ENCODE results near the gene ABCD3. TPM values are rescaled to one million over a fixed set of nuclear protein-coding genes. Genes with fewer than 3 reads are reported as not detected.
"Not testable (repeated sequence)": the region's sequence is repeated elsewhere in the genome, so short reads cannot be mapped to it uniquely, and the experiment has no call there.

Gene ABCD3
- total and polyA plus RNA-seq, 2 donors (not counting 1 experiment from before 2014, with no cell fraction given): 26.4 to 34.0 TPM

- DNase-seq (ENCODE audit: low read depth in 2 of 2): no peak
- peaks cover 24% of the 10 kb centered on the region for H3K79me2 ChIP-seq (ENCODE audit: control insufficient read depth, insufficient read depth, low read length)
- H3K4me2 ChIP-seq (ENCODE audit: extremely low read depth, insufficient read depth, low read length): no peak overlapping the region
- no peaks in the 10 kb centered on the region for H3K4me1 ChIP-seq (ENCODE audit: control insufficient read depth, extremely low read depth, insufficient read depth, low read length)
- H4K20me1 ChIP-seq (ENCODE audit: control insufficient read depth, extremely low read depth, insufficient read depth, low read length): no peaks in the 10 kb centered on the region
- H3K27me3 ChIP-seq (ENCODE audit: control insufficient read depth, insufficient read depth, low read length): no peaks in the 10 kb centered on the region
- no peak overlapping the region for H3K27ac ChIP-seq (ENCODE audit: insufficient read depth, low read length)
- H3K4me3 ChIP-seq (replicated peaks in 1 of 4; ENCODE audit: control extremely low read depth in 1 of 4, insufficient read depth in 1 of 4, low read depth in 3 of 4, low read length in 4 of 4): no peak overlapping the region
- no peaks in the 10 kb centered on the region for H3K36me3 ChIP-seq (ENCODE audit: control insufficient read depth, insufficient read depth, low read length)
- TF ChIP-seq EZH2 (IDR thresholded peaks at IDR 0.05; ENCODE audit: low read length, missing control alignments) (no peak), CTCF (conservative IDR thresholded peaks at IDR 0.05 in 1 of 2, IDR thresholded peaks at IDR 0.05 in 1 of 2; ENCODE audit: low read depth in 1 of 2, low read length in 2 of 2) (no peak)
- H3K9ac ChIP-seq (ENCODE audit: insufficient read depth, low read length): no peak overlapping the region
- H2AFZ ChIP-seq (ENCODE audit: low read length): no peak overlapping the region
- no peaks in the 10 kb centered on the region for H3K9me3 ChIP-seq (ENCODE audit: control insufficient read depth, insufficient read depth, low read depth, low read length)
These were observed 7.8 kb downstream of the ABCD3 start for GRCh38 chr1:94425821-94426484.

GRCh38 chr1:94426485-94426870 lies 8.3 kb downstream of the ABCD3 start:
- H3K4me2 ChIP-seq (ENCODE audit: extremely low read depth, insufficient read depth, low read length); H3K9ac ChIP-seq (ENCODE audit: insufficient read depth, low read length); H3K27ac ChIP-seq (ENCODE audit: insufficient read depth, low read length); H3K27me3 ChIP-seq (ENCODE audit: control insufficient read depth, insufficient read depth, low read length); H3K4me3 ChIP-seq (replicated peaks in 1 of 4; ENCODE audit: control extremely low read depth in 1 of 4, insufficient read depth in 1 of 4, low read depth in 3 of 4, low read length in 4 of 4); H3K36me3 ChIP-seq (ENCODE audit: control insufficient read depth, insufficient read depth, low read length); H3K4me1 ChIP-seq (ENCODE audit: control insufficient read depth, extremely low read depth, insufficient read depth, low read length); H4K20me1 ChIP-seq (ENCODE audit: control insufficient read depth, extremely low read depth, insufficient read depth, low read length); H2AFZ ChIP-seq (ENCODE audit: low read length); DNase-seq (ENCODE audit: low read depth in 2 of 2); H3K9me3 ChIP-seq (ENCODE audit: control insufficient read depth, insufficient read depth, low read depth, low read length): not testable (repeated sequence)
- peaks cover 21% of the 10 kb centered on the region for H3K79me2 ChIP-seq (ENCODE audit: control insufficient read depth, insufficient read depth, low read length)

- Histone ChIP-seq H3K4me1 (ENCODE audit: control insufficient read depth, extremely low read depth, insufficient read depth, low read length) (no peaks in the 10 kb centered on the region), H2AFZ (ENCODE audit: low read length) (no peak overlapping the region), H3K27me3 (ENCODE audit: control insufficient read depth, insufficient read depth, low read length) (no peaks in the 10 kb centered on the region), H3K4me2 (ENCODE audit: extremely low read depth, insufficient read depth, low read length) (no peak overlapping the region), H3K27ac (ENCODE audit: insufficient read depth, low read length) (no peak overlapping the region), H3K79me2 (ENCODE audit: control insufficient read depth, insufficient read depth, low read length) (peaks cover 16% of the 10 kb centered on the region), H3K9me3 (ENCODE audit: control insufficient read depth, insufficient read depth, low read depth, low read length) (no peaks in the 10 kb centered on the region), H3K9ac (ENCODE audit: insufficient read depth, low read length) (no peak overlapping the region), H4K20me1 (ENCODE audit: control insufficient read depth, extremely low read depth, insufficient read depth, low read length) (no peaks in the 10 kb centered on the region), H3K4me3 (replicated peaks in 1 of 4; ENCODE audit: control extremely low read depth in 1 of 4, insufficient read depth in 1 of 4, low read depth in 3 of 4, low read length in 4 of 4) (no peak overlapping the region), H3K36me3 (ENCODE audit: control insufficient read depth, insufficient read depth, low read length) (no peaks in the 10 kb centered on the region)
- DNase-seq (ENCODE audit: low read depth in 2 of 2): no peak
- TF ChIP-seq EZH2 (IDR thresholded peaks at IDR 0.05; ENCODE audit: low read length, missing control alignments): no peak
- no peak for TF ChIP-seq CTCF (conservative IDR thresholded peaks at IDR 0.05 in 1 of 2, IDR thresholded peaks at IDR 0.05 in 1 of 2; ENCODE audit: low read depth in 1 of 2, low read length in 2 of 2)
These were observed 10.3 kb downstream of the ABCD3 start for GRCh38 chr1:94428441-94428840.

GRCh38 chr1:94428927-94429528 lies 10.8 kb downstream of the ABCD3 start:
- not testable (repeated sequence) for H3K36me3 ChIP-seq (ENCODE audit: control insufficient read depth, insufficient read depth, low read length); H4K20me1 ChIP-seq (ENCODE audit: control insufficient read depth, extremely low read depth, insufficient read depth, low read length); H3K9ac ChIP-seq (ENCODE audit: insufficient read depth, low read length); H3K27ac ChIP-seq (ENCODE audit: insufficient read depth, low read length); DNase-seq (ENCODE audit: low read depth in 2 of 2); H3K4me3 ChIP-seq (replicated peaks in 1 of 4; ENCODE audit: control extremely low read depth in 1 of 4, insufficient read depth in 1 of 4, low read depth in 3 of 4, low read length in 4 of 4); H3K9me3 ChIP-seq (ENCODE audit: control insufficient read depth, insufficient read depth, low read depth, low read length); H3K4me1 ChIP-seq (ENCODE audit: control insufficient read depth, extremely low read depth, insufficient read depth, low read length); H3K4me2 ChIP-seq (ENCODE audit: extremely low read depth, insufficient read depth, low read length); H2AFZ ChIP-seq (ENCODE audit: low read length); H3K27me3 ChIP-seq (ENCODE audit: control insufficient read depth, insufficient read depth, low read length)
- H3K79me2 ChIP-seq (ENCODE audit: control insufficient read depth, insufficient read depth, low read length): peaks cover 12% of the 10 kb centered on the region

GRCh38 chr1:94430066-94430465 lies 11.9 kb downstream of the ABCD3 start:
- DNase-seq (ENCODE audit: low read depth in 2 of 2); H3K9me3 ChIP-seq (ENCODE audit: control insufficient read depth, insufficient read depth, low read depth, low read length); H3K4me3 ChIP-seq (replicated peaks in 1 of 4; ENCODE audit: control extremely low read depth in 1 of 4, insufficient read depth in 1 of 4, low read depth in 3 of 4, low read length in 4 of 4); H3K4me2 ChIP-seq (ENCODE audit: extremely low read depth, insufficient read depth, low read length); H3K36me3 ChIP-seq (ENCODE audit: control insufficient read depth, insufficient read depth, low read length); H3K4me1 ChIP-seq (ENCODE audit: control insufficient read depth, extremely low read depth, insufficient read depth, low read length); H4K20me1 ChIP-seq (ENCODE audit: control insufficient read depth, extremely low read depth, insufficient read depth, low read length); H3K27me3 ChIP-seq (ENCODE audit: control insufficient read depth, insufficient read depth, low read length); H3K27ac ChIP-seq (ENCODE audit: insufficient read depth, low read length); H3K79me2 ChIP-seq (ENCODE audit: control insufficient read depth, insufficient read depth, low read length); H3K9ac ChIP-seq (ENCODE audit: insufficient read depth, low read length); H2AFZ ChIP-seq (ENCODE audit: low read length): not testable (repeated sequence)

Data from fibroblast of lung (primary cell).